CD14-positive monocyte (primary cell): ENCODE data around the gene CDK11B. TPM values are rescaled to one million over a fixed set of nuclear protein-coding genes. Genes with fewer than 3 reads are reported as not detected.
"Not testable (repeated sequence)": the region's sequence is repeated elsewhere in the genome, so short reads cannot be mapped to it uniquely, and the experiment has no call there.

ENCODE experiments used
- DNase-seq, 3 donors: peaks; one replicate each; pipeline ENCODE4 v3.0.0-alpha.2; 2011 to 2022
- H2AFZ ChIP-seq: 2 replicates; pipeline ENCODE4 v1.6.0; 2012; ENCODE audit warnings: mild to moderate bottlenecking, low read depth, low read length, inconsistent platforms; ENCODE audit not compliant: insufficient read depth, poor library complexity, severe bottlenecking
- H3K27ac ChIP-seq, 2 donors: 1 replicate in 1 of 2; 2 replicates in 1 of 2; pipeline ENCODE4 v1.5.1; 2012 to 2013; ENCODE audit warnings: low read length in 2 of 2, control low read depth in 1 of 2, inconsistent platforms in 1 of 2, low read depth in 1 of 2, mild to moderate bottlenecking in 1 of 2
- H3K27me3 ChIP-seq, 2 donors: one replicate each; pipeline versions ENCODE4 v1.6.0 to v1.6.1; 2011 to 2013; ENCODE audit warnings: low read length in 2 of 2; ENCODE audit not compliant: control insufficient read depth in 2 of 2, insufficient read depth in 2 of 2
- H3K36me3 ChIP-seq, 2 donors: replicated peaks in 1 of 2; 1 replicate in 1 of 2; 2 replicates in 1 of 2; pipeline versions ENCODE4 v1.5.1 to v1.6.1; 2012 to 2013; ENCODE audit warnings: low read length in 2 of 2, control low read depth in 1 of 2, inconsistent platforms in 1 of 2, mild to moderate bottlenecking in 1 of 2; ENCODE audit not compliant: insufficient read depth in 2 of 2, control insufficient read depth in 1 of 2
- H3K4me1 ChIP-seq, 2 donors: 1 replicate in 1 of 2; 2 replicates in 1 of 2; pipeline versions ENCODE4 v1.5.1 to v1.6.1; 2012 to 2013; ENCODE audit warnings: low read length in 2 of 2, control low read depth in 1 of 2, inconsistent platforms in 1 of 2, mild to moderate bottlenecking in 1 of 2, moderate library complexity in 1 of 2; ENCODE audit not compliant: insufficient read depth in 2 of 2, control insufficient read depth in 1 of 2
- H3K4me2 ChIP-seq: replicated peaks from 2 replicates; pipeline ENCODE3; 2012; ENCODE audit warnings: low read length, moderate library complexity, mild to moderate bottlenecking; ENCODE audit not compliant: poor library complexity, severe bottlenecking; ENCODE audit errors: extremely low read depth
- H3K4me3 ChIP-seq, 3 experiments: fragments of 200-600 bp in 1 of 3; sonication (generic) in 1 of 3; replicated peaks in 1 of 3; 1 replicate in 2 of 3; 2 replicates in 1 of 3; pipeline ENCODE4 v1.5.1; 2011 to 2013; ENCODE audit warnings: low read length in 3 of 3, mild to moderate bottlenecking in 3 of 3, control low read depth in 2 of 3, low read depth in 2 of 3, inconsistent platforms in 1 of 3, moderate library complexity in 1 of 3
- H3K79me2 ChIP-seq: 2 replicates; pipeline ENCODE4 v1.6.0; 2012; ENCODE audit warnings: mild to moderate bottlenecking, control low read depth, inconsistent platforms, low read length, moderate library complexity; ENCODE audit not compliant: insufficient read depth
- H3K9ac ChIP-seq: 2 replicates; pipeline ENCODE4 v1.6.0; 2017; ENCODE audit warnings: low read length, mild to moderate bottlenecking; ENCODE audit not compliant: insufficient read depth, poor library complexity, severe bottlenecking
- H3K9me3 ChIP-seq, 2 donors: replicated peaks in 1 of 2; 1 replicate in 1 of 2; 2 replicates in 1 of 2; pipeline versions ENCODE4 v1.5.1 to v1.6.1; 2012 to 2013; ENCODE audit warnings: low read length in 2 of 2, control low read depth in 1 of 2; ENCODE audit not compliant: control insufficient read depth in 1 of 2, insufficient read depth in 1 of 2
- H4K20me1 ChIP-seq: 2 replicates; pipeline ENCODE4 v1.6.0; 2012; ENCODE audit warnings: mild to moderate bottlenecking, low read length, control low read depth, moderate library complexity; ENCODE audit not compliant: insufficient read depth
- H3K27ac Mint-ChIP-seq, 7 donors: one replicate each; pipeline ENCODE4 v1.8.0; 2020; ENCODE audit warnings: mild to moderate bottlenecking in 7 of 7, mixed read lengths in 7 of 7, moderate library complexity in 6 of 7, inconsistent platforms in 2 of 7
- H3K27me3 Mint-ChIP-seq, 3 donors: one replicate each; pipeline ENCODE4 v1.8.0; 2021 to 2022; ENCODE audit warnings: low read depth in 3 of 3, mild to moderate bottlenecking in 3 of 3, mixed read lengths in 3 of 3, moderate library complexity in 3 of 3, inconsistent platforms in 1 of 3
- H3K36me3 Mint-ChIP-seq, 2 donors: one replicate each; pipeline ENCODE4 v1.8.0; 2020; ENCODE audit warnings: mixed read lengths in 2 of 2, inconsistent platforms in 1 of 2, mild to moderate bottlenecking in 1 of 2
- H3K4me1 Mint-ChIP-seq: one replicate; pipeline ENCODE4 v1.8.0; 2020; ENCODE audit warnings: mild to moderate bottlenecking, mixed read lengths
- H3K4me3 Mint-ChIP-seq, 2 donors: one replicate each; pipeline ENCODE4 v1.8.0; 2020; ENCODE audit warnings: mild to moderate bottlenecking in 2 of 2, mixed read lengths in 2 of 2, moderate library complexity in 1 of 2
- H3K9me3 Mint-ChIP-seq, 7 donors: one replicate each; pipeline ENCODE4 v1.8.0; 2020 to 2022; ENCODE audit warnings: mixed read lengths in 7 of 7, mild to moderate bottlenecking in 6 of 7, moderate library complexity in 6 of 7, inconsistent platforms in 2 of 7
- WGBS: methylation state at CpG from one replicate; pipeline ENCODE4 v1.1.5; 2013; ENCODE audit warnings: missing lambda C conversion rate; ENCODE audit not compliant: insufficient coverage; 5-methylcytosine and 5-hydroxymethylcytosine counted together
- intact Hi-C, 2 donors: fragments of 100-400 bp; cut with micrococcal nuclease; formaldehyde crosslinking; loops; one replicate each; pipeline versions ENCODE4 v1.15.0 to v1.15.1; 2023
- polyA plus RNA-seq, 3 donors: library from polyadenylated mRNA; depleted of rRNA in 1 of 3; unstranded in 2 of 3; stranded (reverse) in 1 of 3; fragments of 300-500 nt in 2 of 3; fragments of >200 nt in 1 of 3; fragmentation: Illumina TruSeq in 2 of 3; gene quantifications; 1 replicate in 2 of 3; 2 replicates in 1 of 3; pipeline ENCODE4 v1.2.3, GENCODE V29; 2012 to 2021

The CDK11B gene
- polyA plus RNA-seq, 3 donors, result 2.5 to 12.7 (median 6.6) TPM

DNA sequence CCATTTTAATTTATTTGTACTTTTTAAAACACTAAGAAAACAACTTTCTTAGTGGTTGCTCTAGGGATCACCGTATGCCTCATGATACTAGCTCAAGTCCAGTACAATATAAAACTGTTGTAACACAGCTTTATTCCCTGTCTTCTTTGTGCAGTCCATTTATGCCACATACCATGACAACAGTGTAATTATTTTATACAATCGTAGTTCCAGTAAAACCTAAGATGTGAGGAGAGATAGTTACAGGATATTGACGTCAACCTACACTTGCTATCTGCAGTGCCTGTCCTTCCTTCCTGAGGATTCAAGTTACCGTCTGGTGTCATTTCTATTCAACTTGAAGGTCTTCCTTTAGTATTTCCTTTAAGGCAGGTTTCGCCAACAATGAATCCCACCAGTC lies 12.5 kb downstream of the CDK11B start:
- intact Hi-C loops, DNase-seq, H3K4me3 Mint-ChIP-seq, H3K4me2 ChIP-seq, H3K4me1 Mint-ChIP-seq, H3K27ac ChIP-seq, H3K4me3 ChIP-seq, H4K20me1 ChIP-seq, H3K79me2 ChIP-seq, H3K27me3 Mint-ChIP-seq, H3K27me3 ChIP-seq, H2AFZ ChIP-seq, H3K9me3 ChIP-seq, H3K27ac Mint-ChIP-seq, H3K9me3 Mint-ChIP-seq, H3K9ac ChIP-seq, H3K4me1 ChIP-seq: not testable (repeated sequence)
- peaks cover 44 to 55% of the 10 kb centered on the region in 2 donors for H3K36me3 Mint-ChIP-seq
- no CpG with 5 or more reads among the region's 5 CpGs for WGBS
- H3K36me3 ChIP-seq, result peaks cover 31 to 49% of the 10 kb centered on the region in 2 donors

GRCh38 chr1:1640711-1641461 lies 17.9 kb downstream of the CDK11B start:
- H3K27me3 ChIP-seq, H3K9me3 Mint-ChIP-seq, H3K4me1 ChIP-seq, H3K27ac ChIP-seq, H2AFZ ChIP-seq, H3K4me3 Mint-ChIP-seq, H3K27ac Mint-ChIP-seq, H3K9ac ChIP-seq, H3K4me2 ChIP-seq, H4K20me1 ChIP-seq, H3K79me2 ChIP-seq, intact Hi-C loops, H3K27me3 Mint-ChIP-seq, H3K4me3 ChIP-seq, H3K9me3 ChIP-seq, H3K4me1 Mint-ChIP-seq, DNase-seq: not testable (repeated sequence)
- H3K36me3 ChIP-seq, result peaks cover 16 to 29% of the 10 kb centered on the region in 2 donors
- 98% methylated on average over 12 of the region's 38 CpGs for WGBS
- H3K36me3 Mint-ChIP-seq, result peaks cover 30 to 36% of the 10 kb centered on the region in 2 donors

GRCh38 chr1:1640081-1640480 lies 18.7 kb downstream of the CDK11B start:
- H3K4me1 ChIP-seq, H3K27ac ChIP-seq, H3K79me2 ChIP-seq, H3K27ac Mint-ChIP-seq, H3K9me3 Mint-ChIP-seq, H3K4me3 ChIP-seq, H4K20me1 ChIP-seq, DNase-seq, H2AFZ ChIP-seq, H3K4me3 Mint-ChIP-seq, H3K4me2 ChIP-seq, H3K9ac ChIP-seq, H3K4me1 Mint-ChIP-seq, H3K27me3 Mint-ChIP-seq, intact Hi-C loops, H3K27me3 ChIP-seq, H3K9me3 ChIP-seq: not testable (repeated sequence)
- peaks cover 16 to 24% of the 10 kb centered on the region in 2 donors for H3K36me3 ChIP-seq
- peaks cover 29 to 35% of the 10 kb centered on the region in 2 donors for H3K36me3 Mint-ChIP-seq
- no CpG with 5 or more reads among the region's 25 CpGs for WGBS

DNA sequence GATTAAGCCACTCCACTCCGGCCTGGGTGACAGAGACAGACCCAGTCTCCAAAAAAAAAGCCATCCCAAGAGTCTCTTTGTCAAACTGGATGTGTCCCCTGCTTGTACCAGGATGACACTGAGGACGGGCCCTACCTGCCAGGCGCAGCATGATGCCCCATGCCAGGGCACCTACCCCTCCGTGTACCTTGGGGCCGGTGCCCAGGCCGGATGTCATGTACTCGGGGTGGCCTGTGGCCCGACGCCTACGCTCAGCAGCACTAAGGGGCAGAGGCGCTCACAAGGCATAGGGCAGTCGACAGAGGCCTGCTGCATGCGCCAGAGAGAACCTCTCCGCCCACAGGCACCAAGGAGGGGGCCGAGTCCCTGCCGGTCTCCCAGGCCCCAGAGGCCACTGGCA lies 19.4 kb downstream of the CDK11B start:
- H4K20me1 ChIP-seq, H3K4me1 Mint-ChIP-seq, H3K9ac ChIP-seq, H3K9me3 ChIP-seq, H3K27me3 Mint-ChIP-seq, H3K27ac Mint-ChIP-seq, H3K27ac ChIP-seq, H3K4me2 ChIP-seq, DNase-seq, H3K4me1 ChIP-seq, H3K4me3 Mint-ChIP-seq, H3K79me2 ChIP-seq, H3K4me3 ChIP-seq, H3K27me3 ChIP-seq, intact Hi-C loops, H2AFZ ChIP-seq, H3K9me3 Mint-ChIP-seq: not testable (repeated sequence)
- WGBS, result 100% methylated on average over 3 of the region's 16 CpGs
- peaks cover 16 to 24% of the 10 kb centered on the region in 2 donors for H3K36me3 ChIP-seq
- H3K36me3 Mint-ChIP-seq, result peaks cover 29 to 35% of the 10 kb centered on the region in 2 donors
